A549 (cell line): Measurements from ENCODE around the gene MED12L.

Experiments used
- CEBPB ChIP-seq, 2 experiments: fragments of >200 bp in 1 of 2; sonication (Bioruptor Twin) in 1 of 2; formaldehyde crosslinking in 1 of 2; IDR thresholded peaks; 2 replicates each; pipeline ENCODE4 v1.6.1; 2012 to 2016
- CHD2 ChIP-seq: fragments of 150-350 bp; IDR thresholded peaks from 2 replicates; pipeline ENCODE4 v1.6.1; 2014; ENCODE audit warnings: low read length; ENCODE audit not compliant: partially characterized antibody
- CTCF ChIP-seq: fragments of >200 bp; sonication (Bioruptor Twin); formaldehyde crosslinking; IDR thresholded peaks from 3 replicates; pipeline ENCODE4 v1.5.1; 2016
- E2F6 ChIP-seq: IDR thresholded peaks from 2 replicates; pipeline ENCODE4 v1.6.1; 2012; ENCODE audit warnings: low read depth, borderline replicate concordance
- ELK1 ChIP-seq: fragments of 150-350 bp; IDR thresholded peaks from 2 replicates; pipeline ENCODE4 v1.6.1; 2014; ENCODE audit warnings: low read depth, mild to moderate bottlenecking, low read length
- KDM5A ChIP-seq: fragments of 200-600 bp; sonication (generic); IDR thresholded peaks from 2 replicates; pipeline ENCODE4 v1.6.1; 2016; ENCODE audit warnings: antibody characterized with exemption, mild to moderate bottlenecking
- NPAS2 ChIP-seq: fragments of 250-450 bp; sonication (Bioruptor Pico); IDR thresholded peaks from 2 replicates; pipeline ENCODE4 v1.8.0; 2022; ENCODE audit warnings: mild to moderate bottlenecking, moderate library complexity, borderline replicate concordance
- PHF8 ChIP-seq: fragments of 200-600 bp; sonication (generic); IDR thresholded peaks from 2 replicates; pipeline ENCODE4 v1.6.1; 2016; ENCODE audit warnings: low read depth, mild to moderate bottlenecking, antibody characterized with exemption, moderate library complexity, borderline replicate concordance
- RCOR1 ChIP-seq: fragments of 150-350 bp; IDR thresholded peaks from 2 replicates; pipeline ENCODE4 v1.6.1; 2014; ENCODE audit warnings: antibody characterized with exemption, low read length, low read depth
- SREBF2 ChIP-seq: fragments of 450-650 bp; IDR thresholded peaks from 2 replicates; pipeline ENCODE4 v1.6.1; 2014; ENCODE audit warnings: mild to moderate bottlenecking, moderate library complexity
- USF2 ChIP-seq: fragments of 450-650 bp; IDR thresholded peaks from 2 replicates; pipeline ENCODE4 v1.6.1; 2014; ENCODE audit warnings: antibody characterized with exemption

GRCh38 chr3:151101270-151101969 lies 16.0 kb downstream of the MED12L start:
- no peak for TF ChIP-seq CEBPB (IDR thresholded peaks at IDR 0.05)
- TF ChIP-seq NPAS2 (CRISPR knock-in tag), result no peak
- no peak for TF ChIP-seq SREBF2
- no peak for TF ChIP-seq CTCF
- no peak for TF ChIP-seq E2F6
- no peak for TF ChIP-seq CHD2
- no peak for TF ChIP-seq KDM5A
- TF ChIP-seq RCOR1, result no peak
- TF ChIP-seq PHF8, result no peak
- TF ChIP-seq USF2, result no peak
- no peak for TF ChIP-seq ELK1
